NCI-H510A (cell line): ENCODE measurements around the gene CADM4.

Experiments used
- DNase-seq: peaks from one replicate; lab custom pipeline; 2025; lab: John Stamatoyannopoulos, UW

Gene CADM4

GRCh38 chr19:43634068-43634467, 5.6 kb downstream of the CADM4 start:
- DNase-seq = no peak

- DNase-seq = no peak
Observed at GRCh38 chr19:43633520-43633919, 6.1 kb downstream of the CADM4 start.

GRCh38 chr19:43631491-43631890, 8.2 kb downstream of the CADM4 start:
- no peak for DNase-seq

- DNase-seq = no peak
Observed at GRCh38 chr19:43628646-43629326, 10.9 kb downstream of the CADM4 start.

GRCh38 chr19:43626838-43627237, 12.8 kb downstream of the CADM4 start:
- no peak for DNase-seq

- no peak for DNase-seq
Observed at GRCh38 chr19:43625918-43626579, 13.6 kb downstream of the CADM4 start.

GRCh38 chr19:43624933-43625332, 14.7 kb downstream of the CADM4 start:
- DNase-seq = no peak

GRCh38 chr19:43623889-43624670, 15.6 kb downstream of the CADM4 start:
- no peak for DNase-seq

GRCh38 chr19:43622956-43623355, 16.7 kb downstream of the CADM4 start:
- DNase-seq = no peak

GRCh38 chr19:43622070-43622469, 17.6 kb downstream of the CADM4 start:
- no peak for DNase-seq

GRCh38 chr19:43620061-43621001, 19.3 kb downstream of the CADM4 start:
- DNase-seq = no peak

DNA sequence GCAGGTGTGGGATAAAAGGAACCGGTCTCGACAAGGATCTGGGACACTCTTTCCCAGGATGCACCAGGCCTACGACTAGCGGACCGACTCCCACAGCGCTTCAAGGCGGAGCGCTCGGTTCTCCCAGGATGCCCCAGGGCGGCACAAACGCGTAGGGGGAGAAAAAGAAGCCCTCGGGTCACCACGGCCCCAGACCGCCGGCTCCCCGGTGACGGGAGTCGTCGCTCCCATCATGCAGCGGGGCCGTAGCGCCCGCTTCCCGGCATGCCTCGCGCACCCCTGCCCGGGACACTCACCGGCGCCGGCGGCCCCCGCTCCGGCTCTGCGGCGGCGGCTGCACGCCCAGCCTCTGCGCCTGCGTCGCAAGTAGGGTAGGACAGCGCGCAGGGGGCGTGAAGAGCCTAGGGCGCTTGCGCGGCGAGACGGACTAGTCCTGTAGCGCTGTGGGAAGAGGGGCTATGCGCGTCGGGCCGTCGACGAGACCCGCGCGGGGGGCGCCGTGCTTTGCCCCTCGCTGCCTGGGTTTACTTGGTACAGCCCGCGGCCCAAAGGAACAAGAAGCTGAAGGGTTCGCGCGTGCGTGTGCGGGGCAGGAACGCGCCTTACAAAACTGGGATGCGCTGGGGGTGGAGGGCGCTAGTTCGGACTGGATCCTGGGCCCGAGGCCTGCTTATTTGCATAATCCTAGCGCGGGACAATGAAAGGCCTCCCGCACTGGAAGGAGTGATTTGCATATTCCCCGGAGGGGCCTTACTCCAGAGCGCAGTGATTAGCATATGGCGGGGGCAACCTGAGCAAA, 20.2 kb downstream of the CADM4 start, which contains the start of gene ZNF428:
Gene ZNF428, minus strand, starts transcription at position 368 of the 799 bp plus-strand sequence. CDS start 5,325 bp downstream, outside the sequence.
- DNase-seq = peak; percentile 73

GRCh38 chr19:43618921-43619261, 20.8 kb downstream of the CADM4 start:
- peak; percentile 50 for DNase-seq

DNA sequence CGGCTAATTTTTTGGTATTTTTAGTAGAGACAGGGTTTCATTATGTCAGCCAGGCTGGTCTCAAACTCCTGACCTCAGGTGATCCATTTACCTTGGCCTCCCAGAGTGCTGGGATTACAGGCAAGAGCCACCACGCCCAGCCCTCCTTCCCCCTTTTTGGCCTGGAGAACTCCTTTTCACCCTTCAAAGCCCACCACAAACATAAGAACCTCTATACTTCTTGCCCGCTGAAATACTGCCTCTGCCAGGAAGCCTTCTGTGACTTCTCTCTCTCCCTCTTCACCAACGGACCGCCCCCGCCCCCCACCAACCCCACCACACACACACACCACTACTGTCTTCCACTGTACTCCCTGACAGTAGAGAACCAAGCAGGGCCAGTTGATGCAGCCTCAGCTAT, 22.7 kb downstream of the CADM4 start:
- no peak for DNase-seq

GRCh38 chr19:43616306-43616705, 23.3 kb downstream of the CADM4 start:
- no peak for DNase-seq

GRCh38 chr19:43612374-43612773, 27.3 kb downstream of the CADM4 start:
- no peak for DNase-seq

DNA sequence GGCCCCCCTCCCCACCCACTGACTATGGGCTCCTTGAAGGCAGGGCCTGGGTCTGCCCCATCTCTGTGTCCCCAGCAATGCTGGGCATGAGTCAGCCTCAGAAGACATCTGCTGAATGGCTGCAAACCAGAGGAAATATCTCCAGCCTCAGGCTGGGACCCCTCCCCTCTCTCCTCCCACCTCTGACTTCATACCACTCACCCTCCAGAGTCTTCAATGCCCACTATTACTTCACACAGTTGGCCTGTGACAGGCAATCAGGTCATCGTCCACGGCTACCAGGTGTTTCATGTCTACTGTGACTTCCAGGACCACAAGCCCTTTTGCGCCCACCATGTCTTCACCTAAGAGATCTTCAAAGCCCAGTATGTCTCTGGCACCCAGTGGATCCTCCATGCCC, 27.9 kb downstream of the CADM4 start, which contains the start of gene SRRM5:
Gene SRRM5, plus strand, starts transcription at position 301 of the 400 bp plus-strand sequence. Its CDS starts 34 bp downstream, at position 335.
- DNase-seq = no peak

- no peak for DNase-seq
Observed at GRCh38 chr19:43610493-43610892, 29.2 kb downstream of the CADM4 start.

GRCh38 chr19:43609872-43610271, 29.8 kb downstream of the CADM4 start:
- DNase-seq = no peak

- DNase-seq = no peak
Observed at GRCh38 chr19:43607238-43608205, 32.1 kb downstream of the CADM4 start.
